Common myeloid progenitor, CD34-positive (primary cell): Measurements from ENCODE around the gene SLC25A1.

Experiments used
- CTCF ChIA-PET: fragments of 350-600 bp; sonication (Branson Sonifier 250); formaldehyde crosslinking; loops from one replicate; lab custom pipeline; 2021; ENCODE audit warnings: antibody characterized with exemption; lab: Charles Lee
- POLR2A ChIA-PET: fragments of 350-600 bp; sonication (Branson Sonifier 250); formaldehyde crosslinking; loops from one replicate; lab custom pipeline; 2021; ENCODE audit warnings: antibody characterized with exemption; lab: Charles Lee
- DNase-seq, 3 donors: peaks; one replicate each; pipeline versions ENCODE4 v3.0.0 to v3.0.0-alpha.2; 2013
- H3K27ac ChIP-seq, 2 experiments: 1 replicate in 1 of 2; 2 replicates in 1 of 2; pipeline ENCODE4 v1.7.0; 2013; ENCODE audit warnings: inconsistent platforms in 2 of 2, low read length in 2 of 2, mild to moderate bottlenecking in 2 of 2, low read depth in 1 of 2, moderate library complexity in 1 of 2; ENCODE audit not compliant: severe bottlenecking in 2 of 2, insufficient read depth in 1 of 2, poor library complexity in 1 of 2
- H3K27me3 ChIP-seq, 5 experiments: replicated peaks in 2 of 5; 1 replicate in 3 of 5; 2 replicates in 2 of 5; pipeline versions ENCODE4 v1.6.1 to v1.7.0; 2013; ENCODE audit warnings: low read length in 4 of 5, mild to moderate bottlenecking in 2 of 5, moderate library complexity in 2 of 5, inconsistent platforms in 1 of 5; ENCODE audit not compliant: insufficient read depth in 5 of 5, control insufficient read depth in 4 of 5
- H3K36me3 ChIP-seq, 4 experiments: 1 replicate in 2 of 4; 2 replicates in 2 of 4; pipeline versions ENCODE4 v1.6.1 to v1.7.0; 2013; ENCODE audit warnings: low read length in 3 of 4, control low read depth in 1 of 4, mild to moderate bottlenecking in 1 of 4; ENCODE audit not compliant: control insufficient read depth in 4 of 4, insufficient read depth in 4 of 4
- H3K4me1 ChIP-seq, 4 experiments: 1 replicate in 3 of 4; 2 replicates in 1 of 4; pipeline versions ENCODE4 v1.6.1 to v1.7.1; 2013; ENCODE audit warnings: low read length in 3 of 4, mild to moderate bottlenecking in 3 of 4, control low read depth in 1 of 4, inconsistent platforms in 1 of 4, moderate library complexity in 1 of 4; ENCODE audit not compliant: control insufficient read depth in 4 of 4, insufficient read depth in 4 of 4; ENCODE audit errors: control extremely low read depth in 1 of 4
- H3K4me3 ChIP-seq, 7 experiments: 1 replicate in 4 of 7; 2 replicates in 3 of 7; pipeline versions ENCODE4 v1.5.1 to v1.7.0; 2013; ENCODE audit warnings: mild to moderate bottlenecking in 7 of 7, low read length in 6 of 7, moderate library complexity in 6 of 7, inconsistent platforms in 2 of 7, low read depth in 2 of 7, control low read depth in 1 of 7; ENCODE audit not compliant: insufficient read depth in 4 of 7, control insufficient read depth in 1 of 7; ENCODE audit errors: extremely low read depth in 1 of 7
- H3K9me3 ChIP-seq, 5 experiments: 1 replicate in 4 of 5; 2 replicates in 1 of 5; pipeline versions ENCODE4 v1.6.1 to v1.7.1; 2013; ENCODE audit warnings: low read length in 4 of 5, mild to moderate bottlenecking in 2 of 5, inconsistent platforms in 1 of 5, low read depth in 1 of 5, moderate library complexity in 1 of 5; ENCODE audit not compliant: control insufficient read depth in 4 of 5, insufficient read depth in 2 of 5; ENCODE audit errors: control extremely low read depth in 1 of 5
- WGBS: methylation state at CpG from one replicate; pipeline ENCODE4 v1.1.5; 2013; ENCODE audit not compliant: insufficient coverage; 5-methylcytosine and 5-hydroxymethylcytosine counted together

The SLC25A1 gene

DNA sequence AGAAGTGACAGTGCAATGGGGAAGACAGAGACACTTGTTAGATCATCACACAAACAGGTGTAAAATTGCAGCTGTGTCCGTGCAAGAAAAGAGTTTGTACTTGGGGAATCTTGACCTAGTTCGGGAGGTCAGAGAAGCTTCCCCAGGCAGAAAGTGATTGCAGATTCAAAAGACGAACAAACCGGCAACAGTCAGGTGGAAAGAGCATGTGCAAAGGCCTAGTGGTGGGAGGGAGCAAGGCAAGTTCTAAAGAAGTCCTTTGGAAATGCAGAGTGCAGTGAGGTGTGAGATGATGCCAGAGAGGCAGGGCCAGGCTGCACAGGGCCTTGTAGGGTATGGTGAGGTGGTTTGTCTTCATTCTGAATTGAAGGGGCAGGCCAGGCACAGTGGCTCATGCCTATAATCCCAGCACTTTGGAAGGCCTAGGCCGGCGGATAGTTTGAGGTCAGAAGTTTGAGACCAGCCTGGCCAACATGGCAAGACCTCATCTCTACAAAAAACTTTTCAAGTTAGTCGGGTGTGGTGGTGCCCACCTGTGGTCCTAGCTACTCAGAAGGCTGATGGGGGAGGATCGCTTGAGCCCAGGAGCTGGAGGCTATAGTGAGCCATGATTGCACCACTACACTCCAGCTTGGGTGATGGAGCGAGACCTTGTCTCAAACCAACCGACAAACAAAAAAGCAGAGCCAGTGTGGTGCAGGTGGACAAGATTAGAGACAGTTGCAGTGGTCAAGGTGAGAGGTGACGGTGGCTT is 32.1 kb downstream of the SLC25A1 start:
- ChIA-PET POLR2A (no interaction called here), CTCF (interaction anchor here (1.1 to 1.7 kb wide), 3 partner anchors 28 to 73 kb away, joined by 3 to 7 read pairs (median 4); no protein-coding TSS in a partner anchor)
- H3K9me3 ChIP-seq, result peaks cover 0 to 5% (median 2%) of the 10 kb centered on the region in 5 experiments
- H3K4me1 ChIP-seq, result peaks cover 3 to 25% (median 13%) of the 10 kb centered on the region in 4 experiments
- peak in 1 of 3 donors; percentile 24 for DNase-seq
- WGBS, result 93% methylated on average over 10 of the region's 11 CpGs
- peaks cover 0 to 52% (median 33%) of the 10 kb centered on the region in 5 experiments for H3K27me3 ChIP-seq
- H3K4me3 ChIP-seq, result no peak overlapping the region
- no peak overlapping the region for H3K27ac ChIP-seq
- H3K36me3 ChIP-seq, result peaks cover 0 to 13% (median 7%) of the 10 kb centered on the region in 4 experiments

DNA sequence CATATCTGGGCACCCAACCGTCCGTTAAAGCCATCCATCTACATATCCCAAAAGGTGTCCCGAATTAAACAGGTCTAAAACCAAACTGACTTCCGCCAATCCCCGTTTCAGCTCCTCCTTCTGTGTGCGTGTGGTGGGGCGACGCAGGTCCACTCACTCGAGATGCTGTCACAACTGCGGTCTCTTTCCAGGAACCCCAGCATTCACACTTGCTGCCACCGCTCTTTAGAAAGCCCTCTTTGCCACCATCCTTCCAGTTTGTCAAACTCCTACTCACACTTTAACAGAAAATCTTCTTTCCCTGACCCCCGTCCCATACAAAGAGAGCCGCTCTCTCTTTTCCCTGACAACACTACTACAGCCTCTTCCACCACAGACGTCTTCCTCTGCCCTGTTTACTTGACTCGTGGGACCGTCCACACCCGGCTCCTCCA is 34.6 kb downstream of the SLC25A1 start:
- Histone ChIP-seq H3K27me3 (peaks cover 0 to 31% (median 24%) of the 10 kb centered on the region in 5 experiments), H3K9me3 (no peaks in the 10 kb centered on the region), H3K36me3 (peaks cover 4 to 37% (median 25%) of the 10 kb centered on the region in 4 experiments), H3K4me3 (peak overlapping the region; percentile 80 to 100 (median 95)), H3K27ac (peak overlapping the region; percentile 76 to 92), H3K4me1 (peaks cover 3 to 13% (median 6%) of the 10 kb centered on the region in 4 experiments)
- 0% methylated on average over 13 of the region's 17 CpGs for WGBS
- ChIA-PET CTCF (interaction anchor here (0.8 to 2.0 kb wide), 14 partner anchors 11 to 270 kb away, joined by 3 to 8 read pairs (median 4); no protein-coding TSS in a partner anchor), POLR2A (interaction anchor here (0.9 kb wide), 1 partner anchor 22 kb away, joined by 3 read pairs; the partner anchor contains the start of gene DGCR2)
- peak; percentile 29 to 75 (median 69) for DNase-seq

DNA sequence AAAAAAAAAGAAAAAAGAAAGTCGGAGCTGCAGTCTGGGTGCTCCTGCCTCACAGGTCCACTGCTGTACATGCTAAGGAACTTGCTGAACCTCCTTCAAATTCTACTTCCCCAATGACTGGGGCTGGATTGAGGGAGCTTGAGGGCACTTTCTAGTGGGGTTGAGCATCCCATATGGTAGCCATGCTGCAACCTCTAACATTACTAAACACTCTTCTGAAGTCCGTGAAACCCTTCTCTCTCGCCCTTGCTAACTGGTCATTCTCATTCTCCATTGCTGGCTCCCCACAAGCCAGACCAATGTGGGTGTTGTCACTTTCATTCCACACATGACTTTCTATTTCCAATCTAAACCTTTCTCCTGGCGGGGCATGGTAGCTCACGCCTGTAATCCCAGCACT is 35.3 kb downstream of the SLC25A1 start:
- no peak for DNase-seq
- WGBS, result 95% methylated on average over 4 of the region's 5 CpGs
- peak overlapping the region in 1 of 2 experiments; percentile 92 for H3K27ac ChIP-seq
- peaks cover 3 to 12% (median 6%) of the 10 kb centered on the region in 4 experiments for H3K4me1 ChIP-seq
- H3K9me3 ChIP-seq, result no peaks in the 10 kb centered on the region
- H3K4me3 ChIP-seq, result peak overlapping the region in 2 of 7 experiments; percentile 33 to 99
- H3K27me3 ChIP-seq, result peaks cover 0 to 23% (median 17%) of the 10 kb centered on the region in 5 experiments
- peaks cover 7 to 44% (median 33%) of the 10 kb centered on the region in 4 experiments for H3K36me3 ChIP-seq
- POLR2A ChIA-PET, result interaction anchor here (0.9 kb wide), 1 partner anchor 21 kb away, joined by 3 read pairs; the partner anchor contains the start of gene DGCR2
- CTCF ChIA-PET, result interaction anchor here (0.7 to 2.0 kb wide), 4 partner anchors 11 to 49 kb away, joined by 3 to 7 read pairs (median 3); no protein-coding TSS in a partner anchor

DNA sequence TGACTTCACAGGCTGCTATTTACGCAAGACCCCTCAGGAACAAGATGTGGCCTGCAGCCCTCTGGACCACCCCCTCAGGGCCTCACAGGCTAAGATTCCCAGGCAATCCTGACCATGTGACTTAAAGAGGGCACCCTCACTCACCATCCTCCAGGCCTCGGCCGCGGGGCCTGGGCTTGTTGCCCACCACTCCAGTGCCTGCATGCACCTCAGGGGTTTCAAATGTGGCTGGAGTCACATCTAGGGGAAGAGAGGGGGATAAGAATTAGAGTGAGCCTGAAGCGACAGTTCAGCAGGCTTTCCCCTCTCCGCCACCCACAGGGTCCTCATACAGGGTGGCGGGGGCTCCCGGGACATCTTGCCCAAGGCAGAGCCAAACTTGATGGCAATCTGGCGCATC is 36.1 kb downstream of the SLC25A1 start:
- Histone ChIP-seq H3K36me3 (peaks cover 7 to 53% (median 40%) of the 10 kb centered on the region in 4 experiments), H3K4me1 (peaks cover 3 to 12% (median 6%) of the 10 kb centered on the region in 4 experiments), H3K27ac (no peak overlapping the region), H3K4me3 (no peak overlapping the region), H3K27me3 (peaks cover 0 to 15% (median 10%) of the 10 kb centered on the region in 5 experiments), H3K9me3 (no peaks in the 10 kb centered on the region)
- 93% methylated on average over 6 of the region's 9 CpGs for WGBS
- POLR2A ChIA-PET, result no interaction called here
- no peak for DNase-seq
- CTCF ChIA-PET, result interaction anchor here (0.7 kb wide), 1 partner anchor 12 kb away, joined by 3 read pairs; no protein-coding TSS in a partner anchor

DNA sequence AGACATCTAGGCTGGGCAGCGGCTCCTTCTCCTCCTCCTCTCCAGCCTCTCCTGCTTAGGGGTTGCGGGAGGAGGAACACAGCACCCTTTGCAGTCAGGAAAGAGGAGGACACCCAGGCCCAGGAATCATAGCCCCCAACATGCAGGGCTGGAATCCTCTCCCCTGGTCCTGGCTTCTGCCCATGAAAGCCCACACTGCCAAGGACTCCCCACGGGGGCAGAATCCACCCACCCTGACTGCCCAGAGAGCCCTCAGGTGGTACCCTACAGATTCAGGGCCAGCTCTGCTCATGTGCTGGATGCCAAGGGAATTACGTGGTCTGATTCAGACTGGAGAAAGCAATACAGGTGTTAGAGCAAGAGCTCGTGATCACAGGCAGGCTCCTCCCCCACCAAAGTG is 38.6 kb downstream of the SLC25A1 start:
- ChIA-PET POLR2A (no interaction called here), CTCF (interaction anchor here (1.1 kb wide), 1 partner anchor 37 kb away, joined by 3 read pairs; no protein-coding TSS in a partner anchor)
- peaks cover 7 to 73% (median 56%) of the 10 kb centered on the region in 4 experiments for H3K36me3 ChIP-seq
- WGBS, result 97% methylated on average over 3 of the region's 5 CpGs
- peaks cover 3 to 12% (median 6%) of the 10 kb centered on the region in 4 experiments for H3K4me1 ChIP-seq
- H3K4me3 ChIP-seq, result no peak overlapping the region
- no peaks in the 10 kb centered on the region for H3K27me3 ChIP-seq
- DNase-seq, result no peak
- H3K9me3 ChIP-seq, result no peaks in the 10 kb centered on the region
- no peak overlapping the region for H3K27ac ChIP-seq

DNA sequence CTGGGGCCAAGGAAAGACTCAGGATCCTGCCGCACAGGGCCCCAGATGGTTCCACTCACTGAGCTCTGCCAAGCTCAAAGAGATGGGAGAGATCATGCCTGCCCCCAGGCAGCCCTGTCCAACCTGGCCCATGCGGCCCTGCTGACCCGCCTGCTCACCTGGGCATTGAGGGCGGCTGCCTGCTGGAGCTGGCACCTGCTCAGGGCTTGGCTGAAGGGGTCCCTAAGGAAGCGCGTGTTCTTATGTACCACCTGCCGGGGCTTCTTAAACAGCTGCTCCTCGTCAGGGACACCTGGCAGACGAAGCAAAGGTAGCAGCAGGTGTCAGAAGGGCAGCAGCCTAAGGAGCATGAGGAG is 39.6 kb downstream of the SLC25A1 start:
- H3K27ac ChIP-seq, result no peak overlapping the region
- no peaks in the 10 kb centered on the region for H3K9me3 ChIP-seq
- peaks cover 7 to 83% (median 62%) of the 10 kb centered on the region in 4 experiments for H3K36me3 ChIP-seq
- POLR2A ChIA-PET, result no interaction called here
- H3K4me1 ChIP-seq, result peaks cover 3 to 9% (median 6%) of the 10 kb centered on the region in 4 experiments
- no peaks in the 10 kb centered on the region for H3K27me3 ChIP-seq
- CTCF ChIA-PET, result no interaction called here
- WGBS, result 100% methylated on average over 9 of the region's 9 CpGs
- DNase-seq, result no peak
- no peak overlapping the region for H3K4me3 ChIP-seq
